ENCODE results near the gene IRS2. TPM values are rescaled to one million over a fixed set of nuclear protein-coding genes. Genes with fewer than 3 reads are reported as not detected.
A peak's percentile ranks its signal among the peaks of the same experiment; 100 is the strongest.
"Not testable (repeated sequence)": the region's sequence is repeated elsewhere in the genome, so short reads cannot be mapped to it uniquely, and the experiment has no call there.

Gene IRS2
- total RNA-seq: 1 to 10 TPM; 2.3 to 2.7 TPM

GRCh38 chr13:109786457-109787134 lies at the start of gene IRS2:
Gene IRS2 (minus strand): TSS chr13:109786583. CDS start chr13:109786053, 530 bp downstream.
- peak within 1 kb of the TSS; percentile 55 for H3K4me3 Mint-ChIP-seq
- peaks cover 3% of the 10 kb centered on the region for H3K27me3 Mint-ChIP-seq
- H3K27ac Mint-ChIP-seq: peak within 1 kb of the TSS; percentile 46
- peak; percentile 92 for ATAC-seq (replicated peaks)
- H3K4me1 Mint-ChIP-seq: peaks cover 15% of the 10 kb centered on the region
- H3K9me3 Mint-ChIP-seq: no peaks in the 10 kb centered on the region
- H3K36me3 Mint-ChIP-seq (ENCODE audit: low read depth): no peaks in the 10 kb centered on the region

GRCh38 chr13:109834973-109835720 lies 48.8 kb upstream of the IRS2 start:
- Mint-ChIP-seq H3K4me3 (no peak overlapping the region), H3K4me1 (peaks cover 2% of the 10 kb centered on the region), H3K27me3 (peaks cover 45% of the 10 kb centered on the region), H3K27ac (no peak overlapping the region), H3K36me3 (ENCODE audit: low read depth) (no peaks in the 10 kb centered on the region), H3K9me3 (peaks cover 3% of the 10 kb centered on the region)
- no peak for ATAC-seq (replicated peaks)

GRCh38 chr13:109833940-109834339 lies 47.6 kb upstream of the IRS2 start:
- no peaks in the 10 kb centered on the region for H3K4me1 Mint-ChIP-seq
- ATAC-seq (replicated peaks): no peak
- H3K27me3 Mint-ChIP-seq: peaks cover 39% of the 10 kb centered on the region
- H3K9me3 Mint-ChIP-seq: peaks cover 3% of the 10 kb centered on the region
- no peaks in the 10 kb centered on the region for H3K36me3 Mint-ChIP-seq (ENCODE audit: low read depth)
- no peak overlapping the region for H3K27ac Mint-ChIP-seq
- H3K4me3 Mint-ChIP-seq: no peak overlapping the region

GRCh38 chr13:109833071-109833470 lies 46.7 kb upstream of the IRS2 start:
- H3K4me1 Mint-ChIP-seq: no peaks in the 10 kb centered on the region
- no peak overlapping the region for H3K4me3 Mint-ChIP-seq
- ATAC-seq (replicated peaks): no peak
- peaks cover 3% of the 10 kb centered on the region for H3K9me3 Mint-ChIP-seq
- no peaks in the 10 kb centered on the region for H3K36me3 Mint-ChIP-seq (ENCODE audit: low read depth)
- no peak overlapping the region for H3K27ac Mint-ChIP-seq
- H3K27me3 Mint-ChIP-seq: peaks cover 36% of the 10 kb centered on the region

GRCh38 chr13:109828591-109829316 lies 42.4 kb upstream of the IRS2 start:
- not testable (repeated sequence) for ATAC-seq (replicated peaks); H3K9me3 Mint-ChIP-seq; H3K27ac Mint-ChIP-seq; H3K4me1 Mint-ChIP-seq; H3K4me3 Mint-ChIP-seq; H3K36me3 Mint-ChIP-seq (ENCODE audit: low read depth)
- H3K27me3 Mint-ChIP-seq: peaks cover 30% of the 10 kb centered on the region

GRCh38 chr13:109823201-109823600 lies 36.8 kb upstream of the IRS2 start:
- ATAC-seq (replicated peaks); H3K27ac Mint-ChIP-seq; H3K9me3 Mint-ChIP-seq; H3K4me3 Mint-ChIP-seq; H3K4me1 Mint-ChIP-seq; H3K36me3 Mint-ChIP-seq (ENCODE audit: low read depth): not testable (repeated sequence)
- H3K27me3 Mint-ChIP-seq: peaks cover 22% of the 10 kb centered on the region

GRCh38 chr13:109821103-109821502 lies 34.7 kb upstream of the IRS2 start:
- Mint-ChIP-seq H3K4me1 (no peaks in the 10 kb centered on the region), H3K27me3 (peaks cover 18% of the 10 kb centered on the region), H3K9me3 (no peaks in the 10 kb centered on the region), H3K36me3 (ENCODE audit: low read depth) (no peaks in the 10 kb centered on the region), H3K4me3 (no peak overlapping the region), H3K27ac (no peak overlapping the region)
- no peak for ATAC-seq (replicated peaks)

- Mint-ChIP-seq H3K4me3 (no peak overlapping the region), H3K36me3 (ENCODE audit: low read depth) (no peaks in the 10 kb centered on the region), H3K27me3 (peaks cover 22% of the 10 kb centered on the region), H3K9me3 (no peaks in the 10 kb centered on the region), H3K4me1 (no peaks in the 10 kb centered on the region), H3K27ac (no peak overlapping the region)
- ATAC-seq (replicated peaks): no peak
Measured at GRCh38 chr13:109819874-109820273, 33.5 kb upstream of the IRS2 start.

GRCh38 chr13:109818886-109819285 lies 32.5 kb upstream of the IRS2 start:
- peaks cover 22% of the 10 kb centered on the region for H3K27me3 Mint-ChIP-seq
- H3K4me1 Mint-ChIP-seq: no peaks in the 10 kb centered on the region
- H3K4me3 Mint-ChIP-seq: no peak overlapping the region

GRCh38 chr13:109817591-109818535 lies 31.5 kb upstream of the IRS2 start:
- no peaks in the 10 kb centered on the region for H3K9me3 Mint-ChIP-seq
- no peaks in the 10 kb centered on the region for H3K36me3 Mint-ChIP-seq (ENCODE audit: low read depth)
- peaks cover 27% of the 10 kb centered on the region for H3K27me3 Mint-ChIP-seq
- no peak overlapping the region for H3K27ac Mint-ChIP-seq
- no peak overlapping the region for H3K4me3 Mint-ChIP-seq
- no peak for ATAC-seq (replicated peaks)
- no peaks in the 10 kb centered on the region for H3K4me1 Mint-ChIP-seq

More at GRCh38 chr13:109818886-109819285, 32.5 kb upstream of the IRS2 start:
- H3K9me3 Mint-ChIP-seq: no peaks in the 10 kb centered on the region
- no peak for ATAC-seq (replicated peaks)
- H3K36me3 Mint-ChIP-seq (ENCODE audit: low read depth): no peaks in the 10 kb centered on the region
- H3K27ac Mint-ChIP-seq: no peak overlapping the region

- no peaks in the 10 kb centered on the region for H3K36me3 Mint-ChIP-seq (ENCODE audit: low read depth)
- H3K4me3 Mint-ChIP-seq: no peak overlapping the region
- H3K4me1 Mint-ChIP-seq: no peaks in the 10 kb centered on the region
- no peak overlapping the region for H3K27ac Mint-ChIP-seq
- ATAC-seq (replicated peaks): no peak
- peaks cover 27% of the 10 kb centered on the region for H3K27me3 Mint-ChIP-seq
- H3K9me3 Mint-ChIP-seq: no peaks in the 10 kb centered on the region
Measured at GRCh38 chr13:109816808-109817203, 30.4 kb upstream of the IRS2 start.

- no peaks in the 10 kb centered on the region for H3K9me3 Mint-ChIP-seq
- H3K4me3 Mint-ChIP-seq: no peak overlapping the region
- no peaks in the 10 kb centered on the region for H3K4me1 Mint-ChIP-seq
- peaks cover 25% of the 10 kb centered on the region for H3K27me3 Mint-ChIP-seq
- ATAC-seq (replicated peaks): no peak
- no peaks in the 10 kb centered on the region for H3K36me3 Mint-ChIP-seq (ENCODE audit: low read depth)
- H3K27ac Mint-ChIP-seq: no peak overlapping the region
Measured at GRCh38 chr13:109816112-109816807, 29.9 kb upstream of the IRS2 start.

- no peaks in the 10 kb centered on the region for H3K9me3 Mint-ChIP-seq
- no peak overlapping the region for H3K27ac Mint-ChIP-seq
- H3K4me1 Mint-ChIP-seq: no peaks in the 10 kb centered on the region
- H3K36me3 Mint-ChIP-seq (ENCODE audit: low read depth): no peaks in the 10 kb centered on the region
- no peak overlapping the region for H3K4me3 Mint-ChIP-seq
- ATAC-seq (replicated peaks): no peak
- peaks cover 22% of the 10 kb centered on the region for H3K27me3 Mint-ChIP-seq
Measured at GRCh38 chr13:109815651-109816050, 29.3 kb upstream of the IRS2 start.

All from activated T-helper 17 cell treated with anti-CD3 and anti-CD28 coated beads, Interleukin-2, amount 50 U/mL, for 72 hours (primary cell).